ENCODE data around the gene EGFR.

DNA sequence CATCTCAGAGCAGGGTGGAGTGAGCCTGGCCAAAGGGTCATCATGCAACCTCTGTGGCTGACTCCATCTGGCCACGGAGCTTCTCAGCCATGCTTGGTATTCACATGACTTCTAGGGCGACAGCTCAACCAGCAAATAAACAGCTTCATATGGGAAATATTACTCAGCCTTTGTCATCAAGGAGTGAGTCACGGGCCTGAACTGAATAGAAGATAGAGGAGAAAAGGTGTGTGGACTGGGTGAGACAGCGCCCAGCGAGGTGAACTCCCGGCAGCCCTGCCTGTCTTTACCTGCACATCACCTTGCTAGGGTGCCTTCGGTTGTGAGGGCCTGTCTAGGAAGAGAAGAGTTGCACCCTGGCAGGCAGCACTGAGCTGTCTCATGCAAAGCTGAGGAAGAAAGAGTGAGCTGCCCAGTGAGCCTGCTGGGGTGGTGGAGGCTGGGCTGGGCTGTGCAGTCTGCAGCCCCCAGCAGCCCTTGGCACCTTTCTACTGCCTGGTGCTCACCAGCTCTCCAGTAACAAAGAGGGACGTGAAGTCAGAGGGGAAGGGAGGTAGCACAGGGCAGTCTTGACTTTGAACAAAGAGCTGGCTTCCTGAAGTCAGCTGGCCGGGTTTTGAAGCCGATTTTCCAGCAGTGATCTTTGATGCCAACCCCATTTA lies 114.2 kb downstream of the EGFR start:
- TF ChIP-seq FOSL2 (IDR thresholded peaks at IDR 0.05) (peak; percentile 99), FOSL2 (CRISPR knock-in tag; IDR thresholded peaks at IDR 0.05) (peak; percentile 99), POLR2A (IDR thresholded peaks at IDR 0.05; ENCODE audit: low read length) (no peak), RCOR1 (IDR thresholded peaks at IDR 0.05; ENCODE audit: low read depth, low read length) (no peak), HDAC2 (IDR thresholded peaks at IDR 0.05) (no peak), RFX5 (IDR thresholded peaks at IDR 0.05) (no peak), CEBPB (IDR thresholded peaks at IDR 0.05) (peak in 1 of 2 experiments; percentile 73; a peak in 1 of 4 replicates), SMC3 (IDR thresholded peaks at IDR 0.05) (no peak; the same call in 1 of the 3 replicates), ESRRA (IDR thresholded peaks at IDR 0.05; ENCODE audit: borderline replicate concordance, low read length) (no peak)
- TF ChIP-seq, protein P1, sequence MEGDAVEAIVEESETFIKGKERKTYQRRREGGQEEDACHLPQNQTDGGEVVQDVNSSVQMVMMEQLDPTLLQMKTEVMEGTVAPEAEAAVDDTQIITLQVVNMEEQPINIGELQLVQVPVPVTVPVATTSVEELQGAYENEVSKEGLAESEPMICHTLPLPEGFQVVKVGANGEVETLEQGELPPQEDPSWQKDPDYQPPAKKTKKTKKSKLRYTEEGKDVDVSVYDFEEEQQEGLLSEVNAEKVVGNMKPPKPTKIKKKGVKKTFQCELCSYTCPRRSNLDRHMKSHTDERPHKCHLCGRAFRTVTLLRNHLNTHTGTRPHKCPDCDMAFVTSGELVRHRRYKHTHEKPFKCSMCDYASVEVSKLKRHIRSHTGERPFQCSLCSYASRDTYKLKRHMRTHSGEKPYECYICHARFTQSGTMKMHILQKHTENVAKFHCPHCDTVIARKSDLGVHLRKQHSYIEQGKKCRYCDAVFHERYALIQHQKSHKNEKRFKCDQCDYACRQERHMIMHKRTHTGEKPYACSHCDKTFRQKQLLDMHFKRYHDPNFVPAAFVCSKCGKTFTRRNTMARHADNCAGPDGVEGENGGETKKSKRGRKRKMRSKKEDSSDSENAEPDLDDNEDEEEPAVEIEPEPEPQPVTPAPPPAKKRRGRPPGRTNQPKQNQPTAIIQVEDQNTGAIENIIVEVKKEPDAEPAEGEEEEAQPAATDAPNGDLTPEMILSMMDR (IDR thresholded peaks at IDR 0.05) = no peak
- TF ChIP-seq, protein P2, sequence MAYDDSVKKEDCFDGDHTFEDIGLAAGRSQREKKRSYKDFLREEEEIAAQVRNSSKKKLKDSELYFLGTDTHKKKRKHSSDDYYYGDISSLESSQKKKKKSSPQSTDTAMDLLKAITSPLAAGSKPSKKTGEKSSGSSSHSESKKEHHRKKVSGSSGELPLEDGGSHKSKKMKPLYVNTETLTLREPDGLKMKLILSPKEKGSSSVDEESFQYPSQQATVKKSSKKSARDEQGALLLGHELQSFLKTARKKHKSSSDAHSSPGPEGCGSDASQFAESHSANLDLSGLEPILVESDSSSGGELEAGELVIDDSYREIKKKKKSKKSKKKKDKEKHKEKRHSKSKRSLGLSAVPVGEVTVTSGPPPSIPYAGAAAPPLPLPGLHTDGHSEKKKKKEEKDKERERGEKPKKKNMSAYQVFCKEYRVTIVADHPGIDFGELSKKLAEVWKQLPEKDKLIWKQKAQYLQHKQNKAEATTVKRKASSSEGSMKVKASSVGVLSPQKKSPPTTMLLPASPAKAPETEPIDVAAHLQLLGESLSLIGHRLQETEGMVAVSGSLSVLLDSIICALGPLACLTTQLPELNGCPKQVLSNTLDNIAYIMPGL (CRISPR knock-in tag; IDR thresholded peaks at IDR 0.05; ENCODE audit: borderline replicate concordance) = no peak

All from A549 (cell line).